Muscle layer of colon (tissue), 2 donors: Measurements from ENCODE around the gene P4HB.

Source experiments
- H3K27ac ChIP-seq: one replicate; pipeline ENCODE4 v1.7.0; 2013; ENCODE audit warnings: low read depth, mild to moderate bottlenecking, low read length, moderate library complexity
- H3K27me3 ChIP-seq, 2 donors: one replicate each; pipeline ENCODE4 v1.7.0; 2013; ENCODE audit warnings: low read length in 2 of 2, mild to moderate bottlenecking in 2 of 2; ENCODE audit not compliant: insufficient read depth in 2 of 2, control insufficient read depth in 1 of 2
- H3K36me3 ChIP-seq: one replicate; pipeline ENCODE4 v1.7.0; 2013; ENCODE audit warnings: mild to moderate bottlenecking, low read length; ENCODE audit not compliant: insufficient read depth
- H3K4me1 ChIP-seq: one replicate; pipeline ENCODE4 v1.7.0; 2013; ENCODE audit warnings: mild to moderate bottlenecking, low read length; ENCODE audit not compliant: insufficient read depth
- H3K4me3 ChIP-seq, 2 donors: one replicate each; pipeline ENCODE4 v1.7.0; 2013; ENCODE audit warnings: low read length in 2 of 2, low read depth in 1 of 2, mild to moderate bottlenecking in 1 of 2, moderate library complexity in 1 of 2
- H3K9ac ChIP-seq: one replicate; pipeline ENCODE4 v1.7.0; 2013; ENCODE audit warnings: low read length
- H3K9me3 ChIP-seq: one replicate; pipeline ENCODE4 v1.7.0; 2013; ENCODE audit warnings: mild to moderate bottlenecking, low read length
- donor health status: abdominal sarcoma.
- donor health status: Adenocarcinoma of cecum.

P4HB gene

DNA sequence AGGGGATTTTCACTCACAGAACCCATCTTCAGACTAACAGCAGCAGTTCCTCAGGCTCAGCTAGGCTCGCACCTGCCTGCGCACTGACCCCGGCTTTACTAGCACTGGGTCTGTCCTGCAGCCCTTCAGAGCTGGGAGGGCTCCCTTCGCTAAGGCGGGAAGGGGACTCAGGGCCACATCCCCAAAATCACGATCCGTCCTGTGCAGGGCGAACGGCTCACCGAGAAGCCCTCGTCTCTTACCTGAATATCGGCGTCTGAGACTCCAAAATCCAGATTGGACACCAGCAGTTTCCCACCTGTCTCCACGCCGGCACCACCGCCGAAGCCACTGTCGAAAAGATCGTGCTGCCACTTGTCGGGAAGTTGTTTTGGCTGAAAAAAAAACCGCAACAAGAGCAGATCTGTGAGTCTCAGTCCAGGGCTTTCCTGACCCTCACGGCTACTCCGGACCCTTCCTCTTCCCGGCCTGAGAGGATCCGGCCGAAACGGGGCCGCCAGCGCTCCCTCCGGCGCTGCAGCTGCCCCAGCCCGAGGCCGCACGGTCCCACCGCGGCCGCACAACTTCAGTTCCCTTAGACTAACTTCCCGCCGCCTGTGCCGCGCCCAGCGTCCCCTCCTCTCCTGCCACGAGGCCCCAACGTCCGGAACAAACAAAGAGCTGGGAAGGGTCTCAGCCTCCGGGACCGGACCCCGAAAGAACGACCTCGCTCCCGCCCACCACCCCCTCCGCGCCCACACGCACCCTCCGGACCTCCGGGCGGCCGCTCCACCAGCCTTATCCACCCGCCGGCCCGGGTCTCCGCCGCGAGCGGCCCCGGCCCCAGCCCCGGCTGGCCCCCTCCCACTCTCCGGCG is 30.3 kb upstream of the P4HB start:
- Histone ChIP-seq H3K4me1 (peaks cover 20% of the 10 kb centered on the region), H3K36me3 (peaks cover 61% of the 10 kb centered on the region), H3K9me3 (no peaks in the 10 kb centered on the region), H3K4me3 (peak overlapping the region; percentile 85 to 89), H3K27ac (peak overlapping the region; percentile 61), H3K27me3 (no peaks in the 10 kb centered on the region), H3K9ac (peak overlapping the region; percentile 61)

DNA sequence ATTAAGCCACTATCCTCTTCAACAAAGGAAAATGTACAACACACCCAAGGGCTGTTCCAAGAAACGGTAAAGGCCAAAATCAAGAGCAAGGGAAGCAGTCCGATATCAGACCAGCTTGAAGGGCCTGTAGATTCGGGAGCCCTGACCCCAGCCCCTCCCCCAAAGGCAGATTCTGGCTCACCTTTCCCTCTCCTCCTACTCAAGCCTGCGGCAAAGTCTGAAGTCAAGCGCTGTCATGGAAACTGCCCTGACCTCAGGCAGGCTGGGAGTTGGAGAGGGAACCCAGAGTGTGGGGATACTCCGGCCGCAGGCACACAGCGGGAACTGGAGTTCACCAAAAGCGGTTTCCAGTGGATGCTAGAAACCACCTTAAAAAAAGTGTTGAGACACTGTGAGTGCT is 29.3 kb upstream of the P4HB start:
- Histone ChIP-seq H3K27ac (no peak overlapping the region), H3K4me3 (no peak overlapping the region), H3K36me3 (peaks cover 54% of the 10 kb centered on the region), H3K27me3 (no peaks in the 10 kb centered on the region), H3K4me1 (peaks cover 20% of the 10 kb centered on the region), H3K9ac (no peak overlapping the region), H3K9me3 (no peaks in the 10 kb centered on the region)

DNA sequence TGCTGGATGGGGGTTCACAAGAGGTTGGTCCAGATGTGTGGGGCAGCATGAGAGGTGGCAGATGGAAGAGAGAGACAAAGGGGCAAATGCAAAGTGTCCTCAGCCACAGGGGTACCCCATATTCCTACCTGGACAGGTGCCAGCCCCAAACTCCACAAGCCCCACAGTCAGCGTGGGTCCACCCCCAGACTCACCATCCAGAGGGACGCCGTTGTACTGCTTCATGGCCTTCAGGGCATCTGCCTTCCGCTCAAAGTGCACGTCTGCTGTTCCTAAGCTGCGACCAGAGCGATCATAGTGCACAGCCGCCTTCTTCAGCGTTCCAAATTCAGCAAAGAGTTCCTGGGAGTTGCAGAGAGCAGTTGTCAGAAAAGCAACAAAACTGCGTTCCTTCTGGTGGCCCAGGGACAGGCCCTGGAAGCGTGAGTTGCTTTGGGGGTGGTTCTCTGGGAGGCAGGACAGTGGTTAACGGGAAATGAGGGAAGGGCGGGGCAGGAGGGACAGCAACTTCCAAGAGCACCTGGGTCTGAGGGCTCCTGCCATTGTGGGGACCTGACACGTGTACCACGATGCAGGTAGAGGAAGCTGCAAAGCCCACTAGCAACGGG is 28.8 kb upstream of the P4HB start:
- H3K27me3 ChIP-seq: no peaks in the 10 kb centered on the region
- H3K9me3 ChIP-seq: no peaks in the 10 kb centered on the region
- H3K9ac ChIP-seq: no peak overlapping the region
- peaks cover 49% of the 10 kb centered on the region for H3K36me3 ChIP-seq
- no peak overlapping the region for H3K27ac ChIP-seq
- no peak overlapping the region for H3K4me3 ChIP-seq
- peaks cover 20% of the 10 kb centered on the region for H3K4me1 ChIP-seq

DNA sequence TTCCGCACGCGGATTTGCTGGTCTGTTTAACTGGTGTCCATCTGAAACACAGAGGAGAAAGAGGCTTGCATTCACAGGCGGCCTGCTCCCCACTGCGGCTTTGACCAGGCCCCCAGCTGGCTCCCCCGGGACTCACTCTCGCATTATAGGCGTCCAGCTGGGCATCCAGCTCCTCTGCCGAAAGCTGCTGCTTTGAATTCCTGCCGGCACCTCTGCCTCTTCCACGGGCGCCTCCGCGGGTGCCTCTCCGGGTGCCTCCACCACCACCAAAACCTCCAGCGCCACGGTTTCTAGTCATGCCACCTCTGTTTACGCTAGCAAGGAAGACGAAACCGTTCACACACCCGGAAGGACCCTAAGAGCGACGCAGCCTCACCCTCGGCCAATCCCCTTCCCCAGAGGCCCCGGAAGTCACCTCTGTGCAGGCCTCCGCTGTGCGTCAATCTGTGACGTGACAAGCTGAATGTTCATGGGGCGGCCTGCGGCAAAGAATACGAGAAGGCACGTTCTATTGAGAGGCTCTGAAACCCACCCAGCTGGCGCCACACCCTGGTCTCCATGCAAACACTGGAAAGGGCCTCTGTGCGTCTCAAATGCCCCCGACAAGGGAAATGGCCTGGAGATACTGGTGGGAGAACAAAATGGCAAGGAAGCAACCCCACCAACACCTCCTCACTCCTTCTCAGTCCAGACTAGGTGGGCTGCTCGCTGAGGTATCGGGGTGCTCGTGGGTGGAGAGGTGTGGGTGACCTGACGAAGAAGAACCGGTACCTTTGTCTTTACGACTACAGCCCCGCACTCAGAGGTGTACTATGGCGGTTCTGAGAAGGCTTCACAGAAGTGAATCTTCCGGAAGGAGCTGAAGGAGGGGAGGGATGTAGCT is 28.0 kb upstream of the P4HB start:
- Histone ChIP-seq H3K27ac (no peak overlapping the region), H3K9ac (no peak overlapping the region), H3K36me3 (peaks cover 46% of the 10 kb centered on the region), H3K4me1 (peaks cover 20% of the 10 kb centered on the region), H3K27me3 (no peaks in the 10 kb centered on the region), H3K9me3 (no peaks in the 10 kb centered on the region), H3K4me3 (no peak overlapping the region)

DNA sequence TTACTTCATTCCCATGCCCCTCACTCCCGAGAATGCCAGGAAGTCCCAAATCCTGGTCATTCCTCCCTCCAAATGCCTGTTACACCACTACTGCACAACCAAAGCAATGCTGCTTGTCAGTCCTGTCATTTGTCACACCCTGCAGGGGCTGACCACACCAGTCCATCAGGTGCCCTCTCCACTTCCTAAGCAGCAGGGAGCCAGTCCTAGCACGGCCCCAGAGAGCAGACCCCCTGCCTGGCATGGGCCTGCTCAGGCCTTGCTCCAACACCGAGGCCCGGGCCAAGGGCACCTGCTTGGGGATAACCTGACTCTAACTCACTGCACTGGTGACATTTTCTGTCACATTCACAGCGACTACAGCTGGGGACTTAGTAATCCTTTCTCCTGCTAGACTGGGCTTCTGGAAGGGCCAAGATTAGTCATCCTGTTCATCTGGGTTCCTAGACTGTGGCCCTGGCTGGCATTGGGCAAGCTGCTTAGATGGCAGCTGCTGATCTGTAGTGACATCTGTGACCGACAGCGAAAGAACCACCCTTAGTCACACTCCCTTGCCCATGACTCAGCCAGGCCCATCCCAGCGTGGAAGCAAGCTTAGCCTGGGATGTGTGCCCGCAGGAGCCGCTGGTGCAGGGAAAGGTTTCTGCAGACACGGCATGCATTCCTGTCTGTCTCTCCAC is 25.7 kb upstream of the P4HB start:
- Histone ChIP-seq H3K36me3 (peaks cover 46% of the 10 kb centered on the region), H3K9me3 (no peaks in the 10 kb centered on the region), H3K4me1 (peaks cover 14% of the 10 kb centered on the region), H3K27ac (no peak overlapping the region), H3K4me3 (no peak overlapping the region), H3K27me3 (no peaks in the 10 kb centered on the region), H3K9ac (no peak overlapping the region)

DNA sequence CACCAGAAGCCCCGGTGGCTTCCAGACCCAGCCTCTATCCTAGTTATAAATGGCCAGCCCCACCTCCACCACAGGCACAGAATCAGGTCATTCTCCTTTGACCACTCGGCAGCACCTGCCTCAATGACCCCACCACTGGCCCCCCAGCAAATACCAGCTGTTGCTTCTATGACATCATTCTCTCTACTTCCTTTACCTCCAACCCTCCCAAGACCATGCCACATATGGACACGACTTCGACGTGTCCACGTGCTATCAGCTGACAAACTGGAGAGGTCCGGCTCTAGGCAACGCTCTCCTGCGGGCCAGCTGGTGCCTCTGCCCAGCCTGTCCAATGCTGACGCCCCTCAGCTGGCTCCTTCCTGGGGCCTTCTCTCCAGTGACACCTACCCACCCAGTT is 25.1 kb upstream of the P4HB start:
- Histone ChIP-seq H3K36me3 (peaks cover 46% of the 10 kb centered on the region), H3K27me3 (no peaks in the 10 kb centered on the region), H3K4me3 (no peak overlapping the region), H3K4me1 (peaks cover 10% of the 10 kb centered on the region), H3K9me3 (no peaks in the 10 kb centered on the region), H3K9ac (no peak overlapping the region), H3K27ac (no peak overlapping the region)

DNA sequence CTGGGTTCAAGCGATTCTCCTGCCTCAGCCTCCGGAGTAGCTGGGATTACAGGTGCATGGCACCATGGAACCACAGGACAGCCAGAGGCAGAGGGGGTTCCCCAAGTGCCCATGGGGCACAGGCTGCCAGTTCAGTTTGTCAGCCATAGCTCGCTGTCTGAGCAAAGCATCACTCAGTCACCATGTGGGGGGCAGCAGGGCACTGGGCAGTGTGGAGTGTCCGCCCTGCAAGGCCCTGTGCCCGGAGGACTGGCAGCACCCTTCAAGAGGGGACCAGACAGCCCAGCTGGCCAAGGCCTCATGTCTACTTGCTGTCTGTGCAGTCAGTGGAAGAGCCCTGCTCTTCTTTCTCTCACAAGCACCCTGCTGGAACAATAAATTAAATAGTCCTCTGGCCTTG is 24.6 kb upstream of the P4HB start:
- no peaks in the 10 kb centered on the region for H3K9me3 ChIP-seq
- peaks cover 44% of the 10 kb centered on the region for H3K36me3 ChIP-seq
- H3K9ac ChIP-seq: no peak overlapping the region
- no peak overlapping the region for H3K4me3 ChIP-seq
- no peaks in the 10 kb centered on the region for H3K27me3 ChIP-seq
- H3K4me1 ChIP-seq: peaks cover 5% of the 10 kb centered on the region
- H3K27ac ChIP-seq: no peak overlapping the region

DNA sequence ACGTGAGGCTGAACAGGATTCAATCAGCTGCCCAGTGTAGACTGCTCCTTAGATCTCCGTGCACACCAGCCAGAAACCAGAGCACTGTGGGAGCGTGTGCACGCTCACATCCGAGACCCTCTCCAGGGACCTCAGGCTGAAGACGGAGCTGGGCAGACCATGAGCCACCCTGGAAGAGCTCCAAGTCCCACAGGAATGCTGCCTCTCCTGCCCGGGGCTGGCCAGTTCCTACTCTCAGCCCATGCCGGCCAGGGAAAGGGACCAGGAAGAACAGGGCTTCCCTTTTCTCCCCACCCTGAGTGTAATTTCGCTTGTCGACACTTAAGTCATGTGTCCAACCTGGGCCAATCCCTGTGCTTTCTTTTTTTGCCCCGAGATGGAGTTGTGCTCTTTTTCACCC is 24.2 kb upstream of the P4HB start:
- Histone ChIP-seq H3K36me3 (peaks cover 44% of the 10 kb centered on the region), H3K9me3 (no peaks in the 10 kb centered on the region), H3K9ac (no peak overlapping the region), H3K4me3 (no peak overlapping the region), H3K27me3 (no peaks in the 10 kb centered on the region), H3K27ac (no peak overlapping the region), H3K4me1 (peaks cover under 1% of the 10 kb centered on the region)

DNA sequence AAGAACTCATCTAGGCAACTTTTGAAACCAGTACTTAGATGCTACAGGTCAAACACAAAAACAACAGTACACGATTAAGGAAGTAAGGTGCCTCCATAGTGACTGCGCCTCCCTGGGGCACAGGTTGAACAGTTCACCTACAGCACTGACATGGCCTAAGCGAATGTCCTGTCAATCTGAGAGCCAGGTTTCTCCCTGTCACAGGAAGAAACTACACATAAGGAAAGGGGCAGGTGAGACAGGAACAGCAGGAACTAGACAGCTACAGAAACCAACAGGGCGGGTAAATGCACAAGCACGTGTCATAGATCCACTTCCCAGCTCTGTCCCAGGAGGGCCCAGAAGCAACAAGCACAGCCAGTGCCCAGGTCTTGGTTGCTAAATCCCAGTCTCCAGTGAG is 18.8 kb upstream of the P4HB start:
- H3K36me3 ChIP-seq: peaks cover 19% of the 10 kb centered on the region
- no peak overlapping the region for H3K9ac ChIP-seq
- no peak overlapping the region for H3K27ac ChIP-seq
- H3K27me3 ChIP-seq: no peaks in the 10 kb centered on the region
- no peaks in the 10 kb centered on the region for H3K9me3 ChIP-seq
- no peaks in the 10 kb centered on the region for H3K4me1 ChIP-seq
- no peak overlapping the region for H3K4me3 ChIP-seq

DNA sequence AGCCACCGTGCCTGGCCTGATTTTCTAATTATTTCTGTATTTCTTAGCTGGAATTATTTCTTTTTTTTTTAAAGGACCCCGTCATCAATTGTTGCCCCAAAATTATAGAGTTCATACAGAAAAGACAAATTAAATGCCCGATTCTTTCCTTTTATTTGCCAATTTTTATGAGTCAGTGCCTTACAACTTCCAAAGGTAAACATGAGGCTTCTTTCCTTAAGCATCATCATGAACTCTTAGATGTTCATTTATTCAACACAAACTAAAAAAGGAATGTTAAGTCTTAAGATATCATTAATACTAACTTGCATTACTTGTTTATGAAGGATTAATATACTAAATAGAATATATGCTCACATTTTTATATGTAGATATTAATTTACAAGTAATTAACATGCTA is 18.0 kb upstream of the P4HB start:
- H3K9ac ChIP-seq: no peak overlapping the region
- H3K36me3 ChIP-seq: peaks cover 19% of the 10 kb centered on the region
- H3K27ac ChIP-seq: no peak overlapping the region

DNA sequence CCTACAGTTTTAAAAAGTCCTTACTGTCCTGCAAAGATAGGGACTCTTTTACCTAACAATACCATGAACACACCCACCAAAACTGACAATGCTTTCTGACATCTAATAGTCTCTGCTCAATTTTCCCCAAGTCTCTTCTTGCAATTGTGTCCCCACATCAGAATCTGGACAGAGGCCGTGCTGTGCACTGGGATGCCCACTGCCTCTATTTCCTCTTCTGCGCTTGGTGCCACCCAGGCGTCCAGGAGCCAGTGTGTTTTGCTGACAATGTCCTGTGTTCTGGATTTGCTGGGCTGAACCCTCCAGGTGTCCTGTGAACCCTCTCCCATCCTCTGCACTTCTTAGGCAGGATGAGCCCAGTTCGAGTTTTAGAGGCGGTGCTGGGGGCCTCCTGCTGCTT is 17.2 kb upstream of the P4HB start:
- Histone ChIP-seq H3K9me3 (no peaks in the 10 kb centered on the region), H3K4me1 (peaks cover 5% of the 10 kb centered on the region), H3K36me3 (peaks cover 19% of the 10 kb centered on the region), H3K9ac (no peak overlapping the region), H3K4me3 (no peak overlapping the region), H3K27me3 (no peaks in the 10 kb centered on the region), H3K27ac (no peak overlapping the region)

More for the DNA sequence above, 18.0 kb upstream of the P4HB start:
- Histone ChIP-seq H3K9me3 (no peaks in the 10 kb centered on the region), H3K4me1 (no peaks in the 10 kb centered on the region), H3K4me3 (no peak overlapping the region), H3K27me3 (no peaks in the 10 kb centered on the region)
